Measurements from ENCODE around the gene G2E3.
"Not testable (repeated sequence)": the region's sequence is repeated elsewhere in the genome, so short reads cannot be mapped to it uniquely, and the experiment has no call there.

The G2E3 gene

GRCh38 chr14:30558675-30559555 lies at the start of gene G2E3:
G2E3 (plus strand) TSS chr14:30559158; CDS start chr14:30581080, 21,922 bp downstream.
- peak; percentile 72 to 77 for DNase-seq

- DNase-seq = no peak
These were observed 41.2 kb upstream of the G2E3 start for GRCh38 chr14:30517737-30518136.

- no peak for DNase-seq
These were observed 39.9 kb upstream of the G2E3 start for GRCh38 chr14:30518867-30519560.

- DNase-seq = no peak
These were observed 39.0 kb upstream of the G2E3 start for GRCh38 chr14:30519961-30520360.

GRCh38 chr14:30520536-30520935 lies 38.4 kb upstream of the G2E3 start:
- no peak for DNase-seq

- DNase-seq = peak in 1 of 2 donors; percentile 33
These were observed 36.8 kb upstream of the G2E3 start for GRCh38 chr14:30521899-30522736.

GRCh38 chr14:30525833-30526232 lies 33.1 kb upstream of the G2E3 start:
- DNase-seq = no peak

GRCh38 chr14:30527196-30527595 lies 31.8 kb upstream of the G2E3 start:
- DNase-seq = no peak

- DNase-seq = no peak
These were observed 30.8 kb upstream of the G2E3 start for GRCh38 chr14:30528119-30528518.

GRCh38 chr14:30528778-30529642 lies 29.9 kb upstream of the G2E3 start:
- DNase-seq = no peak

GRCh38 chr14:30532264-30532663 lies 26.7 kb upstream of the G2E3 start:
- no peak for DNase-seq

GRCh38 chr14:30533126-30533525 lies 25.8 kb upstream of the G2E3 start:
- DNase-seq = no peak

GRCh38 chr14:30541318-30541717 lies 17.6 kb upstream of the G2E3 start:
- no peak for DNase-seq

GRCh38 chr14:30546735-30547134 lies 12.2 kb upstream of the G2E3 start:
- not testable (repeated sequence) for DNase-seq

- no peak for DNase-seq
These were observed 11.4 kb upstream of the G2E3 start for GRCh38 chr14:30547388-30548048.

- no peak for DNase-seq
These were observed 8.6 kb upstream of the G2E3 start for GRCh38 chr14:30550335-30550734.

- no peak for DNase-seq
These were observed 7.5 kb upstream of the G2E3 start for GRCh38 chr14:30551460-30551859.

- DNase-seq = no peak
These were observed 5.5 kb upstream of the G2E3 start for GRCh38 chr14:30553311-30553989.

GRCh38 chr14:30558362-30558674 lies 640 bp upstream of the G2E3 start:
- DNase-seq = no peak

- no peak for DNase-seq
These were observed 707 bp downstream of the G2E3 start for GRCh38 chr14:30559638-30560091.

GRCh38 chr14:30560581-30560980 lies 1.6 kb downstream of the G2E3 start:
- no peak for DNase-seq

Measured in bone marrow (tissue), 2 donors.